HG02571 (cell line): ENCODE data around the gene TNFSF13B.
"Not testable (repeated sequence)": the region's sequence is repeated elsewhere in the genome, so short reads cannot be mapped to it uniquely, and the experiment has no call there.

Experiments used
- ATAC-seq: cut with Tn5 transposase; IDR thresholded peaks from one replicate; pipeline ENCODE4 v1.9.1; 2021; ENCODE audit warnings: mild to moderate bottlenecking, moderate library complexity; ENCODE audit not compliant: unreplicated experiment

TNFSF13B gene

GRCh38 chr13:108278466-108278865 lies 8.9 kb downstream of the TNFSF13B start:
- no peak for ATAC-seq

GRCh38 chr13:108281901-108282300 lies 12.4 kb downstream of the TNFSF13B start:
- no peak for ATAC-seq

- no peak for ATAC-seq
These were observed 13.6 kb downstream of the TNFSF13B start for GRCh38 chr13:108283110-108283509.

GRCh38 chr13:108288741-108289140 lies 19.2 kb downstream of the TNFSF13B start:
- ATAC-seq = no peak

- no peak for ATAC-seq
These were observed 20.3 kb downstream of the TNFSF13B start for GRCh38 chr13:108289819-108290218.

GRCh38 chr13:108297114-108297513 lies 27.6 kb downstream of the TNFSF13B start:
- ATAC-seq = no peak

- ATAC-seq = no peak
These were observed 32.8 kb downstream of the TNFSF13B start for GRCh38 chr13:108302279-108302678.

GRCh38 chr13:108304170-108305016 lies 34.9 kb downstream of the TNFSF13B start:
- ATAC-seq = no peak

- ATAC-seq = no peak
These were observed 36.1 kb downstream of the TNFSF13B start for GRCh38 chr13:108305655-108306054.

- ATAC-seq = no peak
These were observed 37.3 kb downstream of the TNFSF13B start for GRCh38 chr13:108306860-108307259.

GRCh38 chr13:108311596-108311995 lies 42.1 kb downstream of the TNFSF13B start:
- ATAC-seq = not testable (repeated sequence)

GRCh38 chr13:108313382-108313781 lies 43.9 kb downstream of the TNFSF13B start:
- ATAC-seq = no peak

GRCh38 chr13:108315273-108315672 lies 45.8 kb downstream of the TNFSF13B start:
- ATAC-seq = no peak

GRCh38 chr13:108315991-108316390 lies 46.5 kb downstream of the TNFSF13B start:
- ATAC-seq = no peak

- ATAC-seq = no peak
These were observed 46.9 kb downstream of the TNFSF13B start for GRCh38 chr13:108316413-108316812.

- ATAC-seq = peak; percentile 75
These were observed 52.8 kb downstream of the TNFSF13B start for GRCh38 chr13:108322206-108322824.

- no peak for ATAC-seq
These were observed 53.5 kb downstream of the TNFSF13B start for GRCh38 chr13:108323031-108323430.

GRCh38 chr13:108325863-108326262 lies 56.3 kb downstream of the TNFSF13B start:
- no peak for ATAC-seq

GRCh38 chr13:108326309-108326708 lies 56.8 kb downstream of the TNFSF13B start:
- peak; percentile 84 for ATAC-seq

GRCh38 chr13:108328848-108329247 lies 59.3 kb downstream of the TNFSF13B start:
- no peak for ATAC-seq

- ATAC-seq = no peak
These were observed 63.3 kb downstream of the TNFSF13B start for GRCh38 chr13:108332791-108333190.
